H9 (cell line): Measurements from ENCODE around the gene SH3GLB2. TPM values are rescaled to one million over a fixed set of nuclear protein-coding genes. Genes with fewer than 3 reads are reported as not detected.
A peak's percentile ranks its signal among the peaks of the same experiment; 100 is the strongest.

Experiments
- DNase-seq: peaks from one replicate; pipeline ENCODE4 v3.0.0-alpha.2; 2017
- H2AFZ ChIP-seq: one replicate; pipeline ENCODE4 v1.6.1; 2013; ENCODE audit warnings: mild to moderate bottlenecking, low read length, control low read depth, moderate library complexity
- H2AK5ac ChIP-seq: 2 replicates; pipeline ENCODE4 v1.6.1; 2013; ENCODE audit warnings: low read length, control low read depth, mixed read lengths; ENCODE audit not compliant: insufficient read length
- H2BK120ac ChIP-seq: one replicate; pipeline ENCODE4 v1.6.1; 2013; ENCODE audit warnings: low read depth, mild to moderate bottlenecking, low read length, control low read depth, inconsistent platforms; ENCODE audit not compliant: poor library complexity, severe bottlenecking
- H2BK12ac ChIP-seq: 2 replicates; pipeline ENCODE4 v1.6.1; 2013; ENCODE audit warnings: low read length, control low read depth, mixed read lengths, low read depth; ENCODE audit not compliant: insufficient read length
- H2BK15ac ChIP-seq: 2 replicates; pipeline ENCODE4 v1.6.1; 2013; ENCODE audit warnings: low read depth, low read length, control low read depth
- H2BK20ac ChIP-seq: one replicate; pipeline ENCODE4 v1.6.1; 2013; ENCODE audit warnings: low read depth, mild to moderate bottlenecking, low read length, control low read depth, inconsistent platforms; ENCODE audit not compliant: poor library complexity, severe bottlenecking
- H2BK5ac ChIP-seq: 2 replicates; pipeline ENCODE4 v1.6.1; 2013; ENCODE audit warnings: low read length, control low read depth, mixed read lengths; ENCODE audit not compliant: insufficient read length
- H3K14ac ChIP-seq: 2 replicates; pipeline ENCODE4 v1.6.1; 2013; ENCODE audit warnings: low read length, control low read depth; ENCODE audit not compliant: insufficient read depth
- H3K18ac ChIP-seq: 2 replicates; pipeline ENCODE4 v1.6.1; 2013; ENCODE audit warnings: low read depth, mild to moderate bottlenecking, mixed read lengths, low read length, control low read depth; ENCODE audit not compliant: insufficient read length
- H3K23ac ChIP-seq: 2 replicates; pipeline ENCODE4 v1.6.1; 2013; ENCODE audit warnings: low read length, control low read depth, mixed read lengths, low read depth; ENCODE audit not compliant: insufficient read length
- H3K23me2 ChIP-seq: 2 replicates; pipeline ENCODE4 v1.6.1; 2013; ENCODE audit warnings: low read depth, mild to moderate bottlenecking, mixed read lengths, low read length, control low read depth; ENCODE audit not compliant: insufficient read length, poor library complexity, severe bottlenecking
- H3K27ac ChIP-seq: 2 replicates; pipeline ENCODE4 v1.5.1; 2013; ENCODE audit warnings: low read length, control low read depth, mixed read lengths, low read depth; ENCODE audit not compliant: insufficient read length
- H3K27me3 ChIP-seq: 2 replicates; pipeline ENCODE4 v1.6.1; 2013; ENCODE audit warnings: low read length, control low read depth, inconsistent platforms; ENCODE audit not compliant: insufficient read depth
- H3K4ac ChIP-seq: 2 replicates; pipeline ENCODE4 v1.6.1; 2013; ENCODE audit warnings: low read depth, mild to moderate bottlenecking, control low read depth, inconsistent platforms, low read length, moderate library complexity
- H3K4me1 ChIP-seq: 2 replicates; pipeline ENCODE4 v1.6.1; 2013; ENCODE audit warnings: low read length, control low read depth, inconsistent platforms; ENCODE audit not compliant: insufficient read depth
- H3K4me2 ChIP-seq: 2 replicates; pipeline ENCODE4 v1.6.1; 2013; ENCODE audit warnings: low read length, control low read depth, mixed read lengths; ENCODE audit not compliant: insufficient read length, insufficient read depth
- H3K56ac ChIP-seq: 2 replicates; pipeline ENCODE4 v1.6.1; 2013; ENCODE audit warnings: low read depth, mild to moderate bottlenecking, mixed read lengths, low read length, control low read depth; ENCODE audit not compliant: insufficient read length
- H3K79me1 ChIP-seq: 2 replicates; pipeline ENCODE4 v1.6.1; 2013; ENCODE audit warnings: low read depth, mild to moderate bottlenecking, moderate library complexity, low read length, control low read depth, inconsistent platforms; ENCODE audit not compliant: insufficient read depth, poor library complexity, severe bottlenecking
- H3K79me2 ChIP-seq: 2 replicates; pipeline ENCODE4 v1.6.1; 2013; ENCODE audit warnings: low read length, control low read depth, inconsistent platforms; ENCODE audit not compliant: insufficient read depth
- H3K9ac ChIP-seq: 2 replicates; pipeline ENCODE4 v1.6.1; 2013; ENCODE audit warnings: low read length, control low read depth, mixed read lengths; ENCODE audit not compliant: insufficient read length; ENCODE audit errors: extremely low read depth
- H3K9me3 ChIP-seq: one replicate; pipeline ENCODE4 v1.6.1; 2013; ENCODE audit warnings: low read depth, low read length, inconsistent platforms; ENCODE audit not compliant: control insufficient read depth
- H3T11ph ChIP-seq: one replicate; pipeline ENCODE4 v1.6.1; 2013; ENCODE audit warnings: mild to moderate bottlenecking, low read length, control low read depth, inconsistent platforms
- H4K20me1 ChIP-seq: one replicate; pipeline ENCODE4 v1.6.1; 2013; ENCODE audit not compliant: control insufficient read depth, insufficient read length, insufficient read depth
- H4K5ac ChIP-seq: 2 replicates; pipeline ENCODE4 v1.6.1; 2013; ENCODE audit warnings: low read depth, mild to moderate bottlenecking, mixed read lengths, low read length, control low read depth; ENCODE audit not compliant: insufficient read length
- H4K8ac ChIP-seq: replicated peaks from 2 replicates; pipeline ENCODE4 v1.6.1; 2013; ENCODE audit warnings: low read length, control low read depth, mixed read lengths, low read depth; ENCODE audit not compliant: insufficient read length
- H4K91ac ChIP-seq: 2 replicates; pipeline ENCODE4 v1.6.1; 2013; ENCODE audit warnings: low read depth, mild to moderate bottlenecking, moderate library complexity, mixed read lengths, low read length, control low read depth; ENCODE audit not compliant: insufficient read length
- H3K27ac Mint-ChIP-seq, 3 experiments: 2 replicates in 2 of 3; 3 replicates in 1 of 3; pipeline ENCODE4 v1.8.0; 2020 to 2021; ENCODE audit warnings: mixed read lengths in 3 of 3, mild to moderate bottlenecking in 1 of 3, moderate library complexity in 1 of 3
- H3K27me3 Mint-ChIP-seq: 2 replicates; pipeline ENCODE4 v1.8.0; 2021; ENCODE audit warnings: low read depth, mild to moderate bottlenecking, moderate library complexity, mixed read lengths
- H3K36me3 Mint-ChIP-seq, 3 experiments: 2 replicates in 2 of 3; 3 replicates in 1 of 3; pipeline ENCODE4 v1.8.0; 2020 to 2021; ENCODE audit warnings: low read depth in 3 of 3, mixed read lengths in 3 of 3; ENCODE audit not compliant: insufficient read depth in 1 of 3
- H3K4me1 Mint-ChIP-seq, 2 experiments: 2 replicates each; pipeline ENCODE4 v1.8.0; 2020; ENCODE audit warnings: mixed read lengths in 2 of 2
- H3K4me3 Mint-ChIP-seq, 2 experiments: 2 replicates in 1 of 2; 3 replicates in 1 of 2; pipeline ENCODE4 v1.8.0; 2020 to 2021; ENCODE audit warnings: mild to moderate bottlenecking in 2 of 2, mixed read lengths in 2 of 2, moderate library complexity in 1 of 2
- H3K9me3 Mint-ChIP-seq, 2 experiments: 2 replicates in 1 of 2; 3 replicates in 1 of 2; pipeline ENCODE4 v1.8.0; 2020; ENCODE audit warnings: mild to moderate bottlenecking in 2 of 2, mixed read lengths in 2 of 2, moderate library complexity in 1 of 2
- CTCF ChIP-seq: fragments of 200-600 bp; sonication (generic); conservative IDR thresholded peaks from 3 replicates; pipeline ENCODE4 v1.8.0; 2021; ENCODE audit warnings: antibody characterized with exemption, mild to moderate bottlenecking
- WGBS: extraction: QIAGEN DNeasy Blood & Tissue Kit; methylation state at CpG from one replicate; pipeline ENCODE4 v1.1.7; 2013; ENCODE audit warnings: missing lambda C conversion rate, low lambda C conversion rate, mixed read lengths; ENCODE audit not compliant: insufficient read length; ENCODE audit errors: extremely low coverage; 5-methylcytosine and 5-hydroxymethylcytosine counted together
- total RNA-seq: library from RNA; stranded (reverse); gene quantifications from 2 replicates; pipeline ENCODE4 v1.2.1, GENCODE V29; 2021

Gene SH3GLB2
- total RNA-seq, 1 experiment from 2014 or later, result 69.5 TPM

GRCh38 chr9:129023036-129023907 lies 4.9 kb downstream of the SH3GLB2 start:
- no peak overlapping the region for H2AFZ ChIP-seq
- H3K79me2 ChIP-seq, result peaks cover 2% of the 10 kb centered on the region; the same call in 1 of the 2 replicates
- H3K79me1 ChIP-seq, result peaks cover 12% of the 10 kb centered on the region
- no peaks in the 10 kb centered on the region for H4K20me1 ChIP-seq
- H4K91ac ChIP-seq, result no peak overlapping the region
- no peak overlapping the region for H2BK20ac ChIP-seq
- no peaks in the 10 kb centered on the region for H3K9me3 ChIP-seq
- no peak overlapping the region for H3K4me2 ChIP-seq
- H3K4ac ChIP-seq, result no peak overlapping the region
- no CpG with 5 or more reads among the region's 16 CpGs for WGBS
- H3K23ac ChIP-seq, result no peak overlapping the region
- H4K8ac ChIP-seq, result no peak overlapping the region
- H4K5ac ChIP-seq, result no peak overlapping the region
- no peaks in the 10 kb centered on the region; the same call in 1 of the 2 replicates for H3K27me3 Mint-ChIP-seq
- H2BK120ac ChIP-seq, result no peak overlapping the region
- H3T11ph ChIP-seq, result no peak overlapping the region
- H3K14ac ChIP-seq, result no peak overlapping the region; the same call in 1 of the 2 replicates
- DNase-seq, result no peak
- no peak for TF ChIP-seq CTCF
- H3K27ac Mint-ChIP-seq, result peak overlapping the region in 2 of 3 experiments; percentile 36 to 66; a peak in 4 of 7 replicates
- no peak overlapping the region for H3K56ac ChIP-seq
- no peak overlapping the region for H3K18ac ChIP-seq
- no peak overlapping the region for H2BK15ac ChIP-seq
- H3K9me3 Mint-ChIP-seq, result no peaks in the 10 kb centered on the region
- no peaks in the 10 kb centered on the region for H3K27me3 ChIP-seq
- peaks cover 10% of the 10 kb centered on the region for H3K23me2 ChIP-seq
- H2BK12ac ChIP-seq, result no peak overlapping the region
- no peak overlapping the region for H3K27ac ChIP-seq
- H3K4me1 ChIP-seq, result no peaks in the 10 kb centered on the region; the same call in 1 of the 2 replicates
- H3K36me3 Mint-ChIP-seq, result peaks cover 4 to 16% (median 11%) of the 10 kb centered on the region in 3 experiments; a peak in 6 of 7 replicates
- no peak overlapping the region for H2BK5ac ChIP-seq
- H2AK5ac ChIP-seq, result no peak overlapping the region
- no peak overlapping the region for H3K9ac ChIP-seq
- H3K4me3 Mint-ChIP-seq, result 0 out of 5 replicates have a peak overlapping the region, but pooled peaks of 1 of the 2 experiments have one; percentile 21
- peaks cover 9 to 37% of the 10 kb centered on the region in 2 experiments for H3K4me1 Mint-ChIP-seq
